ENCODE measurements around the gene SCD5. TPM values are rescaled to one million over a fixed set of nuclear protein-coding genes. Genes with fewer than 3 reads are reported as not detected.

Gene SCD5
- total and polyA plus RNA-seq, 2 donors from 2014 or later, result 41.2 to 55.7 TPM

- no peaks in the 10 kb centered on the region for H3K9me3 ChIP-seq (ENCODE audit: control insufficient read depth in 2 of 3, insufficient read depth in 1 of 3, low read length in 3 of 3)
- no peaks in the 10 kb centered on the region for H3K4me1 ChIP-seq (ENCODE audit: control insufficient read depth in 2 of 3, insufficient read depth in 2 of 3, low read depth in 1 of 3, low read length in 3 of 3)
- no peaks in the 10 kb centered on the region for H3K36me3 ChIP-seq (ENCODE audit: control insufficient read depth in 2 of 3, insufficient read depth in 3 of 3, low read length in 3 of 3)
- FAIRE-seq, result no peak
- TF ChIP-seq CTCF (IDR thresholded peaks at IDR 0.05; ENCODE audit: borderline replicate concordance, extremely low read depth, insufficient read depth), result no peak
- no peak for DNase-seq
- intact Hi-C loops (cut with DNase I), result no loop called here
- no peak overlapping the region for H3K9ac ChIP-seq (ENCODE audit: low read length in 3 of 3)
- no peak overlapping the region for H3K27ac ChIP-seq (ENCODE audit: low read depth in 2 of 2, low read length in 2 of 2)
- no peaks in the 10 kb centered on the region for H3K27me3 ChIP-seq (ENCODE audit: control insufficient read depth, insufficient read depth, low read length)
- H3K4me3 ChIP-seq (ENCODE audit: low read length in 3 of 3), result no peak overlapping the region
Observed at GRCh38 chr4:82694892-82695291, 103.7 kb downstream of the SCD5 start.

- intact Hi-C loops (cut with DNase I), result no loop called here
- H3K27ac ChIP-seq (ENCODE audit: low read depth in 2 of 2, low read length in 2 of 2), result no peak overlapping the region
- no peaks in the 10 kb centered on the region for H3K4me1 ChIP-seq (ENCODE audit: control insufficient read depth in 2 of 3, insufficient read depth in 2 of 3, low read depth in 1 of 3, low read length in 3 of 3)
- no peak overlapping the region for H3K4me3 ChIP-seq (ENCODE audit: low read length in 3 of 3)
- no peak for FAIRE-seq
- no peak overlapping the region for H3K9ac ChIP-seq (ENCODE audit: low read length in 3 of 3)
- peak in 4 of 5 donors; percentile 42 to 68 (median 57) for DNase-seq
- no peak for TF ChIP-seq CTCF (IDR thresholded peaks at IDR 0.05; ENCODE audit: borderline replicate concordance, extremely low read depth, insufficient read depth)
- H3K36me3 ChIP-seq (ENCODE audit: control insufficient read depth in 2 of 3, insufficient read depth in 3 of 3, low read length in 3 of 3), result no peaks in the 10 kb centered on the region
- H3K27me3 ChIP-seq (ENCODE audit: control insufficient read depth, insufficient read depth, low read length), result no peaks in the 10 kb centered on the region
- no peaks in the 10 kb centered on the region for H3K9me3 ChIP-seq (ENCODE audit: control insufficient read depth in 2 of 3, insufficient read depth in 1 of 3, low read length in 3 of 3)
Observed at GRCh38 chr4:82694046-82694445, 104.5 kb downstream of the SCD5 start.

- H3K27me3 ChIP-seq (ENCODE audit: control insufficient read depth, insufficient read depth, low read length), result no peaks in the 10 kb centered on the region
- no peak overlapping the region for H3K27ac ChIP-seq (ENCODE audit: low read depth in 2 of 2, low read length in 2 of 2)
- intact Hi-C loops (cut with DNase I), result no loop called here
- no peak for FAIRE-seq
- H3K9ac ChIP-seq (ENCODE audit: low read length in 3 of 3), result no peak overlapping the region
- no peak for DNase-seq
- no peaks in the 10 kb centered on the region for H3K36me3 ChIP-seq (ENCODE audit: control insufficient read depth in 2 of 3, insufficient read depth in 3 of 3, low read length in 3 of 3)
- no peak overlapping the region for H3K4me3 ChIP-seq (ENCODE audit: low read length in 3 of 3)
- H3K4me1 ChIP-seq (ENCODE audit: control insufficient read depth in 2 of 3, insufficient read depth in 2 of 3, low read depth in 1 of 3, low read length in 3 of 3), result no peaks in the 10 kb centered on the region
- no peaks in the 10 kb centered on the region for H3K9me3 ChIP-seq (ENCODE audit: control insufficient read depth in 2 of 3, insufficient read depth in 1 of 3, low read length in 3 of 3)
- no peak for TF ChIP-seq CTCF (IDR thresholded peaks at IDR 0.05; ENCODE audit: borderline replicate concordance, extremely low read depth, insufficient read depth)
Observed at GRCh38 chr4:82692101-82692780, 106.4 kb downstream of the SCD5 start.

GRCh38 chr4:82691431-82691830 lies 107.2 kb downstream of the SCD5 start:
- no peak overlapping the region for H3K27ac ChIP-seq (ENCODE audit: low read depth in 2 of 2, low read length in 2 of 2)

More at GRCh38 chr4:82691431-82691830, 107.2 kb downstream of the SCD5 start:
- no peak overlapping the region for H3K4me3 ChIP-seq (ENCODE audit: low read length in 3 of 3)
- no peaks in the 10 kb centered on the region for H3K36me3 ChIP-seq (ENCODE audit: control insufficient read depth in 2 of 3, insufficient read depth in 3 of 3, low read length in 3 of 3)
- no peak for TF ChIP-seq CTCF (IDR thresholded peaks at IDR 0.05; ENCODE audit: borderline replicate concordance, extremely low read depth, insufficient read depth)
- intact Hi-C loops (cut with DNase I), result no loop called here
- no peak overlapping the region for H3K9ac ChIP-seq (ENCODE audit: low read length in 3 of 3)
- DNase-seq (no peak), FAIRE-seq (no peak)
- no peaks in the 10 kb centered on the region for H3K27me3 ChIP-seq (ENCODE audit: control insufficient read depth, insufficient read depth, low read length)
- H3K4me1 ChIP-seq (ENCODE audit: control insufficient read depth in 2 of 3, insufficient read depth in 2 of 3, low read depth in 1 of 3, low read length in 3 of 3), result no peaks in the 10 kb centered on the region
- no peaks in the 10 kb centered on the region for H3K9me3 ChIP-seq (ENCODE audit: control insufficient read depth in 2 of 3, insufficient read depth in 1 of 3, low read length in 3 of 3)
